Tibial nerve (tissue), 4 donors: ENCODE measurements around the gene BRI3. TPM values are rescaled to one million over a fixed set of nuclear protein-coding genes. Genes with fewer than 3 reads are reported as not detected.

Source experiments
- DNase-seq, 2 donors: peaks; one replicate each; pipeline ENCODE4 v3.0.0-alpha.2; 2019; ENCODE audit warnings: low spot score in 2 of 2
- H3K27ac ChIP-seq, 4 donors: fragments of 200-600 bp; sonication (generic) in 3 of 4; one replicate each; pipeline ENCODE4 v1.5.1; 2017 to 2019; ENCODE audit warnings: mild to moderate bottlenecking in 1 of 4
- H3K27me3 ChIP-seq, 2 donors: fragments of 200-600 bp; sonication (generic) in 1 of 2; one replicate each; pipeline versions ENCODE4 v1.5.1 to v1.6.0; 2017 to 2019
- H3K36me3 ChIP-seq, 3 donors: fragments of 200-600 bp; sonication (generic); one replicate each; pipeline ENCODE4 v1.5.1; 2018 to 2019
- H3K4me1 ChIP-seq, 4 donors: fragments of 200-600 bp; sonication (generic) in 3 of 4; one replicate each; pipeline ENCODE4 v1.5.1; 2017 to 2019
- H3K4me3 ChIP-seq, 4 donors: fragments of 200-600 bp; sonication (generic) in 3 of 4; one replicate each; pipeline ENCODE4 v1.5.1; 2017 to 2019; ENCODE audit warnings: mild to moderate bottlenecking in 1 of 4, moderate library complexity in 1 of 4
- H3K9me3 ChIP-seq, 4 donors: fragments of 200-600 bp; sonication (generic) in 3 of 4; one replicate each; pipeline ENCODE4 v1.5.1; 2017 to 2019
- EP300 ChIP-seq, 2 donors: sonication (generic); formaldehyde crosslinking; IDR thresholded peaks; one replicate each; pipeline ENCODE4 v1.6.1; 2017; ENCODE audit warnings: antibody characterized with exemption in 2 of 2, mild to moderate bottlenecking in 1 of 2
- POLR2A ChIP-seq, 2 donors: fragments of 450-650 bp; IDR thresholded peaks; one replicate each; pipeline ENCODE4 v1.6.1; 2017; ENCODE audit warnings: antibody characterized with exemption in 2 of 2, mild to moderate bottlenecking in 2 of 2, moderate library complexity in 2 of 2
- WGBS, 2 donors: methylation state at CpG; one replicate each; pipeline ENCODE4 v1.1.5; 2018; 5-methylcytosine and 5-hydroxymethylcytosine counted together
- total RNA-seq, 4 donors: library from RNA; depleted of rRNA; stranded (reverse); fragments of >200 nt; gene quantifications; one replicate each; pipeline ENCODE4 v1.1.0, GENCODE V29; 2016
- TF ChIP-seq, protein P1 (sequence below), 5 experiments: fragments of 200-600 bp in 3 of 5; fragments of 450-650 bp in 2 of 5; sonication (generic) in 3 of 5; IDR thresholded peaks; one replicate each; pipeline ENCODE4 v1.5.1; 2016 to 2019; ENCODE audit warnings: antibody characterized with exemption in 5 of 5, mild to moderate bottlenecking in 3 of 5, moderate library complexity in 2 of 5

BRI3 gene
- total RNA-seq, 4 donors from 2014 or later: 33.5 to 69.0 (median 44.3) TPM

DNA sequence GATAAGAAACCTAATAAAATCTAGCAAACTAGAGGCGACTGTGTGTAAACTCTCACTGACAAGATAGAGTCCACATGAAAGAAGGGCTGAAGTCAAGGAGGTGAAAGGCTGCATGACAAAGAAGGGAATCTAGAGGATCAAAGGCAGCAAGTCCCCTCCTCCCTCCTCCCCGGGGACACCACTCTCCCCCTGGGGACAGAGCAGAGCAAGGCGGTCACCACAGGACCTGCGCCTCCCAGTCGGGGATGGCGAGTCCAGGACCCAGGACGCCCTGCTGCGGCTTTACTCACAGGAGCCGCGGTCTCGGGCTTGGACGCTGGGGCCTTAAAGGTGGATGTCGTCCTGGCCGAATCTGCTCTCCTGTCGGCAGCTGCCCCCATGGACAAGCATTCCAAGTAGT lies 22.4 kb downstream of the BRI3 start:
- 45 to 57% methylated on average over 12 to 14 of the region's 15 CpGs for WGBS, 2 donors
- Histone ChIP-seq H3K36me3 (peaks cover 0 to 46% (median 0%) of the 10 kb centered on the region in 3 donors), H3K9me3 (peaks cover 0 to 42% (median 0%) of the 10 kb centered on the region in 4 donors), H3K27ac (no peak overlapping the region), H3K4me1 (no peaks in the 10 kb centered on the region), H3K27me3 (no peaks in the 10 kb centered on the region), H3K4me3 (no peak overlapping the region)
- no peak for TF ChIP-seq EP300 (IDR thresholded peaks at IDR 0.05)
- TF ChIP-seq, protein P1, sequence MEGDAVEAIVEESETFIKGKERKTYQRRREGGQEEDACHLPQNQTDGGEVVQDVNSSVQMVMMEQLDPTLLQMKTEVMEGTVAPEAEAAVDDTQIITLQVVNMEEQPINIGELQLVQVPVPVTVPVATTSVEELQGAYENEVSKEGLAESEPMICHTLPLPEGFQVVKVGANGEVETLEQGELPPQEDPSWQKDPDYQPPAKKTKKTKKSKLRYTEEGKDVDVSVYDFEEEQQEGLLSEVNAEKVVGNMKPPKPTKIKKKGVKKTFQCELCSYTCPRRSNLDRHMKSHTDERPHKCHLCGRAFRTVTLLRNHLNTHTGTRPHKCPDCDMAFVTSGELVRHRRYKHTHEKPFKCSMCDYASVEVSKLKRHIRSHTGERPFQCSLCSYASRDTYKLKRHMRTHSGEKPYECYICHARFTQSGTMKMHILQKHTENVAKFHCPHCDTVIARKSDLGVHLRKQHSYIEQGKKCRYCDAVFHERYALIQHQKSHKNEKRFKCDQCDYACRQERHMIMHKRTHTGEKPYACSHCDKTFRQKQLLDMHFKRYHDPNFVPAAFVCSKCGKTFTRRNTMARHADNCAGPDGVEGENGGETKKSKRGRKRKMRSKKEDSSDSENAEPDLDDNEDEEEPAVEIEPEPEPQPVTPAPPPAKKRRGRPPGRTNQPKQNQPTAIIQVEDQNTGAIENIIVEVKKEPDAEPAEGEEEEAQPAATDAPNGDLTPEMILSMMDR (IDR thresholded peaks at IDR 0.05): no peak
- no peak for TF ChIP-seq POLR2A (IDR thresholded peaks at IDR 0.05)
- no peak for DNase-seq

DNA sequence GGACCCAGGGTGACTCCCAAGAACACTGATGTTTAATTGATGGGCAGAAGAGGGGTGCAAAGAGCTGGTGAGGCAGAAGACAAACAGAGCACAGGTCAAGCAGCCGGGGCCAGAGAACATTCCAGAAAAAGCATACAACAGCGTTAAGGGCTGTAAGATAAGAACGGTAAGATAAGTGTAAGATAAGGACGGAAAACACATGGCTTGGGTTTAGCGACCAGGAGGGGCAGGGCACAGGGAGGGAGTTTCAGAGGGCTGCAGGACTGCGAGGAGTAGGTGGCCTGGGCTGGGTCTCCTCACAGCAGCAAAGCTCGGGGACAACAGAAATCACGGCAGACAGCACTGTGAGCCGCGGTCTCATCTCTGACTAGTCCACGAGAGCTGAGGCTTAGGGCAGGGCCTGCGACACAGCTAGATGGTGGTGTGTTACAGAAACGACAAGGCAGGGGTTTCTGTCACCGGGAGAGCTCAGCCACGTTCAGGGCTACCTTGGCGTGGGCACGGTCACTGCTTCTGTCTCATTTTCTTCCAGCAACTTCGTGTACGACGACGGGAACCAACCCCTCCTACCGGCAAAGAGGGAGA lies 24.6 kb downstream of the BRI3 start:
- Histone ChIP-seq H3K4me1 (no peaks in the 10 kb centered on the region), H3K4me3 (no peak overlapping the region), H3K27ac (no peak overlapping the region), H3K27me3 (no peaks in the 10 kb centered on the region), H3K36me3 (peaks cover 0 to 51% (median 0%) of the 10 kb centered on the region in 3 donors), H3K9me3 (peaks cover 0 to 24% (median 0%) of the 10 kb centered on the region in 4 donors)
- TF ChIP-seq EP300 (IDR thresholded peaks at IDR 0.05) (no peak), POLR2A (IDR thresholded peaks at IDR 0.05) (no peak)
- TF ChIP-seq, protein P1 (IDR thresholded peaks at IDR 0.05): no peak
- WGBS, 2 donors: 80 to 86% methylated on average over 22 of the region's 22 CpGs
- no peak for DNase-seq

DNA sequence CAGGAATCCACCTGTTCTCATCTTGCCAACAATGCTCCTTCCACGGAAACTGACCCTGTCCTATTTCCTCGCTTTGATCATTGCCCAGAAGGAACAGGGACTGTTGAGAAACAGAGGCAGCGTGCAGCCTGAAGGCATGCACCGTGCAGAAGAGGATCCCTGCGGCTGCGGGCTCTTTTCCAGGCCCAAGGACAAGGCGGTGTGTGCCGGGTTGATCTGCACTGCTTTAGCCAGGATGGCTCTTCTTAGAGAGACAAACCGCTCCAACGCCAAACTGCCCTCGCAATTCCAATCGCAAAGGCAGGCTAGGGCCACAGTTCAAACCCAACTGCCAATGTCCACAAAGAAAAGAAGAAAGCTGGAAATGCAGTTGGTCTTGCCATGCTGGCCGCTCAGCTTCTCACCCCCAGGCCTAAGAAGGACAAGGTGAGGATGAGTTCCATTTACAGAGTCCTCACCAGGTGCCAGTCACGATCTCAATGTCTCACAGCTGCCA lies 26.5 kb downstream of the BRI3 start:
- peaks cover 0 to 62% (median 0%) of the 10 kb centered on the region in 3 donors for H3K36me3 ChIP-seq
- no peaks in the 10 kb centered on the region for H3K27me3 ChIP-seq
- H3K27ac ChIP-seq: no peak overlapping the region
- WGBS, 2 donors: 92 to 93% methylated on average over 13 to 14 of the region's 14 CpGs
- no peak overlapping the region for H3K4me3 ChIP-seq
- no peaks in the 10 kb centered on the region for H3K4me1 ChIP-seq
- H3K9me3 ChIP-seq: peaks cover 0 to 7% (median 0%) of the 10 kb centered on the region in 4 donors
- DNase-seq: no peak
- TF ChIP-seq POLR2A (IDR thresholded peaks at IDR 0.05) (no peak), EP300 (IDR thresholded peaks at IDR 0.05) (no peak)
- TF ChIP-seq, protein P1 (IDR thresholded peaks at IDR 0.05): no peak

DNA sequence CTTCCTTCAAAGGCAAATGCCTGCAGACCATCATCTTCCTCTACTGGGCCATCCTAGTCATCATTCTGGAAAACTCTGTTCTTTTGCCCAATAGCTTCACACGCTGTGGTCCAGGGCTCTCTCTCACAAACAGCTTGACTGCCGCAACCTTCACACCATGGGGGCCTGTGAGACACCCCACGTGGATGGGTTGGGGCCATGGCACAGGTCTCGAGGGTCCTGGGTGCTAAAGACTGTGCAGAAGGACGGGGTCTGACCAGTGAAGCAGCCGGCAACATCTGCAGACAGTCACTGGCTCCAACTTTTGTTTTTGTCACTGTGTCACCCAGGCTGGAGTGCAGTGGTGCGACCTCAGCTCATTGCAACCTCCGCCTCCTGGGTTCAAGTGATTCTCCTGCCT lies 28.1 kb downstream of the BRI3 start:
- TF ChIP-seq POLR2A (IDR thresholded peaks at IDR 0.05) (no peak), EP300 (IDR thresholded peaks at IDR 0.05) (no peak)
- TF ChIP-seq, protein P1 (IDR thresholded peaks at IDR 0.05): no peak
- 94 to 96% methylated on average over 8 of the region's 8 CpGs for WGBS, 2 donors

DNA sequence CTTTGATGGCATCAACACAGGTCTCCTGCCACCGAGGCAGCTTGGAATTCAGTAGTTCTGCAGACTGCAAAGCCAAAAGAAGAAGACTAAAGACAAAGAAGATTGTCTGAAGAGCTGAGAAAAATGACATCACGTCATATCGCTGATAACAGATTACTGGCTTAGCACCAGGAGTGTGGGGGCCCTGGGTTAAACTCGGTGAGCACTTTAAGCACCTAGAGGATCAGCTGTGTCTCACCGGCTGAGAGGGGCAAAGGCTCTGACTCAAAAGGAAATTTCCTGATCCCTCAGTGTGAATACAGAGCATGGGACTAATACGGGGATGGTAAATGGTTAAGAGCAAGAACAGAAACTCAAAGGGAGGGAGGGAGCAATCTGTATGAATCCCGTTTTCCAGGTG lies 30.7 kb downstream of the BRI3 start:
- no peak for DNase-seq
- H3K27me3 ChIP-seq: no peaks in the 10 kb centered on the region
- TF ChIP-seq, protein P1 (IDR thresholded peaks at IDR 0.05): no peak
- TF ChIP-seq EP300 (IDR thresholded peaks at IDR 0.05): no peak
- TF ChIP-seq POLR2A (IDR thresholded peaks at IDR 0.05): no peak

More for the DNA sequence above, 28.1 kb downstream of the BRI3 start:
- Histone ChIP-seq H3K9me3 (no peaks in the 10 kb centered on the region), H3K27me3 (no peaks in the 10 kb centered on the region), H3K36me3 (peaks cover 0 to 66% (median 0%) of the 10 kb centered on the region in 3 donors), H3K4me1 (no peaks in the 10 kb centered on the region), H3K27ac (no peak overlapping the region), H3K4me3 (no peak overlapping the region)
- DNase-seq: no peak

More for the DNA sequence above, 30.7 kb downstream of the BRI3 start:
- Histone ChIP-seq H3K27ac (no peak overlapping the region), H3K4me1 (no peaks in the 10 kb centered on the region), H3K9me3 (no peaks in the 10 kb centered on the region), H3K4me3 (no peak overlapping the region), H3K36me3 (peaks cover 0 to 52% (median 0%) of the 10 kb centered on the region in 3 donors)
- 75% methylated on average over 7 of the region's 7 CpGs for WGBS, 2 donors
